ENCODE measurements around the gene FAM83E.

The FAM83E gene

DNA sequence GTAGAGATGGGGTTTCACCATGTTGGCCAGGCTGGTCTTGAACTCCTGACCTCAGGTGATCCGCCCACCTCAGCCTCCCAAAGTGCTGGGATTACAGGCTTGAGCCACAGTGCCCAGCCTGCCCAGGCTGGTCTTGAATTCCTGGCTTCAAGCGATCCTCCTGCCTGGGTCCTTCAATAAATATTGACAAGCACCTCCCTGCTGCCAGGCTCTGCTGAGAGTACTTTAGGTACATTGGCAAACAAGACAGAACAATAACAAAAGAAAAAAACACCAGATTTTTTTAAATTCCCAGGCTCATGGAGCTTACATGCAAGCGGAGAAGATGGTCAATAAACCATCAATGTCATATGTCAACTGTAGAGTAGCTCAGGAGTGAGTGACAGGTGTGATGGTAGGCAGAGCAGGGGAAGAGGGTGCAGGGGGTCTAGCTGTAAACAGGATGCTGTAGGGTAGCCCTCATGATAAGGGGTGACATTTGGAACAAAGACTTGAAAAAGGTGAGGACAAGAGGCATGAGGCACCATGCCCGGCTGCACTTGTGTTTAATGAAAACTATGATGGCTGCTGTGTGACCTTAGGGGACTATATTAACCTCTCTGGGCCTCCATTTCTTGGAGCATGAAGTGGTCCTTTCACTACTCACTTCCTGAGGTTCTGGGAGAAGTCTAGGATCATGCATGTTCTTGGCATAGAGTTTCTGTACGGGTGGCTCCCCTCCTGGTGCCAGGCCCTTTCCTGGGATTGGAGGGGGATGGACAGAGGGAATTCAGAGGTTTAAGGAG, 43.3 kb downstream of the FAM83E start:
- DNase-seq = no peak

DNA sequence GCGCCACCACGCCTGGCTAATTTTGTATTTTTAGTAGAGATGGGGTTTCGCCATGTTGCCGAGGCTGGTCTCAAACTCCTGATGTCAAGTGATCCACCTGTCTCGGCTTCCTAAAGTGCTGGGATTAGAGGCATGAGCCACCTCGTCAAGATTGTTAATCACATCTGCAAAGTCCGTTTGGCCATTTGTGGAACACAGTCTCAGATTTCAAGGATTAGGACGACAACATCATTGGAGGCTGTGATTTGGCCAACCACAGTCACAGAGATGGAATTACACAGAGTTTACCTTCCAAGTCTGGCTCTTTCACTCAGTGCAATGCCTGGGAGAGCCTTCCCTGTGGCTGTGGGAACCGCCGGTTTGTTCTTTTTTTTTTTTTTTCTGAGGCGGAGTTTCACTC, 45.1 kb downstream of the FAM83E start:
- DNase-seq = no peak

DNA sequence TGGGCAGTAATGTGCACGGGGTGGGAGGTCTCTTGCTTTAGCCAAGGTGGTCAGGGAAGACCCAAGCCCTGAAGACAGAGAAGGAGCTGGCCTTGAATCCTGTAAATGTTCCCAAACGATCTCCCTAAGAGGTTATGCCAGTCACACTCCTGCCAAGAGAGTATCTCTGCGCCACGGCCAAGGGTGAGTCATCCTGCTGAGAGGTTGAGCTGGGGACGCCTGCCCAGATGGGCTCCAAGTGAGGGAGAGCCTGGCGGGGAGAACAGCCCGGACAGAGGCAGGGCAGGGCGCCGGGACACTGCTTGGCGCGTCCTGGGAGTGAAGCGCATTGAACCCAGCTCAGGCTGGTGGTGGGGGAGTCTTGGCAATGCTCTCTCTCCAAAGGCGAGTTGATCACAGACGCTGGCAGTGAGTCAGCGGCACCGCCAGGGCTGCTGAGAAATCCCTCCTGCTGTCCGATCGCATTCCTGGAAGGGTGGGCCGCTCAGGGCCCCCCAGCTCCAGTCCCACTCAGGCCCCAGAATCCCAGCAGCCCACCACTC, 46.5 kb downstream of the FAM83E start:
- DNase-seq = no peak

DNA sequence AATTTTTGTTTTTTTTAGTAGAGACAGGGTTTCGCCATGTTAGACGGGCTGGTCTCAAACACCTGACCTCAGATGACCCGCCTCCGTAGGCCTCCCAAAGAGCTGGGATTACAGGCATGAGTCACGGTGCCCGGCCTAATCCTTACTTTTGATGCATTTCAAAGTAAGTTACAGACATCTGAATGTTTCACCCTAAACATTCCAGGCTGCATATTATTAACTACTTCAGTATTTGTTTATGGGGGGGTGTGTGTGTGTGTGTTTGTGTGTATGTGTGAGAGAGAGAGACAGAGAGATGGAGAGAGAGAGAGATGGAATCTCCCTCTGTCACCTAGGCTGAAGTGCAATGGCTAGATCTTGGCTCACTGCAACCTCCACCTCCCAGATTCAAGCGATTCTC, 49.8 kb downstream of the FAM83E start:
- no peak for DNase-seq
